WTC11 (cell line): ENCODE measurements around the gene SUGP2.

Experiments
- ATF3 ChIP-seq: sonication (generic); formaldehyde crosslinking; conservative IDR thresholded peaks from 2 replicates; pipeline ENCODE4 v1.8.1; 2022; ENCODE audit warnings: mild to moderate bottlenecking, missing genetic modification reagents
- CDX4 ChIP-seq: fragments of 250-450 bp; sonication (Bioruptor Pico); IDR thresholded peaks from 2 replicates; pipeline ENCODE4 v1.9.0; 2021; ENCODE audit warnings: moderate library complexity, mild to moderate bottlenecking, inconsistent platforms, borderline replicate concordance
- CTCF ChIP-seq: fragments of 200-600 bp; IDR thresholded peaks from 2 replicates; pipeline ENCODE4 v1.8.0; 2022; ENCODE audit warnings: antibody characterized with exemption
- FOXJ3 ChIP-seq: sonication (generic); formaldehyde crosslinking; IDR thresholded peaks from 2 replicates; pipeline ENCODE4 v1.9.0; 2021; ENCODE audit warnings: missing genetic modification reagents, mild to moderate bottlenecking, borderline replicate concordance
- JAZF1 ChIP-seq: fragments of 250-450 bp; sonication (Bioruptor Pico); IDR thresholded peaks from 2 replicates; pipeline ENCODE4 v1.9.0; 2021; ENCODE audit warnings: moderate library complexity, mild to moderate bottlenecking, inconsistent platforms
- MAX ChIP-seq: sonication (generic); formaldehyde crosslinking; IDR thresholded peaks from 2 replicates; pipeline ENCODE4 v1.8.0; 2022; ENCODE audit warnings: mild to moderate bottlenecking, missing genetic modification reagents
- NFE2L1 ChIP-seq: sonication (generic); formaldehyde crosslinking; IDR thresholded peaks from 2 replicates; pipeline ENCODE4 v1.8.1; 2023; ENCODE audit warnings: missing genetic modification reagents
- NR2C2 ChIP-seq: sonication (generic); formaldehyde crosslinking; IDR thresholded peaks from 2 replicates; pipeline ENCODE4 v1.8.0; 2022; ENCODE audit warnings: mild to moderate bottlenecking, missing genetic modification reagents
- SP1 ChIP-seq: sonication (generic); formaldehyde crosslinking; conservative IDR thresholded peaks from 2 replicates; pipeline ENCODE4 v1.8.1; 2022; ENCODE audit warnings: missing genetic modification reagents
- STAT6 ChIP-seq: sonication (generic); formaldehyde crosslinking; conservative IDR thresholded peaks from 2 replicates; pipeline ENCODE4 v1.8.1; 2023; ENCODE audit warnings: mild to moderate bottlenecking, low read depth, missing genetic modification reagents, moderate library complexity
- TEAD4 ChIP-seq: sonication (generic); formaldehyde crosslinking; IDR thresholded peaks from 2 replicates; pipeline ENCODE4 v1.8.0; 2022; ENCODE audit warnings: mild to moderate bottlenecking, missing genetic modification reagents
- ZBTB21 ChIP-seq: sonication (generic); formaldehyde crosslinking; IDR thresholded peaks from 2 replicates; pipeline ENCODE4 v1.8.1; 2023; ENCODE audit warnings: mild to moderate bottlenecking, missing genetic modification reagents, borderline replicate concordance
- ZNF121 ChIP-seq: sonication (generic); formaldehyde crosslinking; IDR thresholded peaks from 2 replicates; pipeline ENCODE4 v1.8.0; 2023; ENCODE audit warnings: missing genetic modification reagents

- TF ChIP-seq CTCF (no peak), JAZF1 (CRISPR knock-in tag) (no peak), MAX (CRISPR knock-in tag) (no peak), FOXJ3 (no peak), NR2C2 (no peak), ATF3 (CRISPR knock-in tag) (no peak), ZBTB21 (CRISPR knock-in tag) (no peak), ZNF121 (CRISPR knock-in tag) (no peak), SP1 (CRISPR knock-in tag) (no peak), STAT6 (CRISPR knock-in tag) (no peak), TEAD4 (no peak), NFE2L1 (CRISPR knock-in tag) (no peak), CDX4 (CRISPR knock-in tag) (no peak)
Observed at GRCh38 chr19:19051478-19052213, 18.3 kb upstream of the SUGP2 start.
